HepG2 (cell line): ENCODE measurements around the gene NRDC.

ENCODE experiments used
- ARHGAP35 ChIP-seq: sonication (generic); formaldehyde crosslinking; IDR thresholded peaks from 2 replicates; pipeline ENCODE4 v1.9.0; 2022; ENCODE audit warnings: mild to moderate bottlenecking, inconsistent platforms, moderate library complexity, missing genetic modification reagents, borderline replicate concordance
- CTCF ChIP-seq: sonication (generic); formaldehyde crosslinking; IDR thresholded peaks from 2 replicates; pipeline ENCODE4 v1.5.0; 2020; ENCODE audit warnings: mild to moderate bottlenecking, missing genetic modification reagents, moderate library complexity
- EZH2 ChIP-seq: conservative IDR thresholded peaks from 2 replicates; pipeline ENCODE4 v1.6.1; 2012; ENCODE audit warnings: mild to moderate bottlenecking, low read depth, low read length, moderate library complexity
- TCF7 ChIP-seq: sonication (generic); IDR thresholded peaks from 2 replicates; pipeline ENCODE4 v1.6.1; 2016; ENCODE audit warnings: antibody characterized with exemption, low read depth
- ZNF331 ChIP-seq: sonication (generic); formaldehyde crosslinking; IDR thresholded peaks from 2 replicates; pipeline ENCODE4 v1.4.0; 2020; ENCODE audit warnings: missing genetic modification reagents
- ZNF615 ChIP-seq: sonication (generic); formaldehyde crosslinking; IDR thresholded peaks from 2 replicates; pipeline ENCODE4 v1.5.0; 2020; ENCODE audit warnings: mild to moderate bottlenecking, missing genetic modification reagents, borderline replicate concordance
- ZNF746 ChIP-seq: sonication (generic); formaldehyde crosslinking; IDR thresholded peaks from 2 replicates; pipeline ENCODE4 v1.8.0; 2022; ENCODE audit warnings: mild to moderate bottlenecking, missing genetic modification reagents
- TF ChIP-seq, protein P1 (sequence below): sonication (generic); formaldehyde crosslinking; conservative IDR thresholded peaks from 2 replicates; pipeline ENCODE4 v1.8.0; 2022; ENCODE audit warnings: missing genetic modification reagents
- TF ChIP-seq, protein P2 (sequence below): sonication (generic); formaldehyde crosslinking; IDR thresholded peaks from 2 replicates; pipeline ENCODE4 v1.4.0; 2020; ENCODE audit warnings: mild to moderate bottlenecking, missing genetic modification reagents

DNA sequence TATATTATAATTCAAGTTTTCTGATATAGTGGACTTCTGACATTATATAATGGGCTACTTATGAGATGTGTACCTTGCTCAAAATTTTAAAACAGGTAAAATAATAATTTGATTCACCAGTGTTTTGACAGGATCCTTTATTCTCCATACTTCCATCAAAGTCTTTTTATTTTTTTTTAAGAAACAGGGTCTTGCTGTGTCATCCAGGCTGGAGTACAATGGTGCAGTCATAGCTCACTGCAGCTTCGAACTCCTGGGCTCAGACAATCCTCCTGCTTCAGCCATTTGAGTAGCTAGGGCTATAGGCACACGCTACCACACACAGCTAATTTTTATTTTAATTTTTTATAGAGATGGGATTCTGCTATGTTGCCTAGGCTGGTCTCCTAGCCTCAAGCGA is 129.4 kb downstream of the NRDC start:
- TF ChIP-seq CTCF (CRISPR knock-in tag): no peak
- no peak for TF ChIP-seq ARHGAP35 (CRISPR knock-in tag)
- TF ChIP-seq TCF7: no peak
- TF ChIP-seq ZNF746 (CRISPR knock-in tag): no peak
- TF ChIP-seq, protein P1, sequence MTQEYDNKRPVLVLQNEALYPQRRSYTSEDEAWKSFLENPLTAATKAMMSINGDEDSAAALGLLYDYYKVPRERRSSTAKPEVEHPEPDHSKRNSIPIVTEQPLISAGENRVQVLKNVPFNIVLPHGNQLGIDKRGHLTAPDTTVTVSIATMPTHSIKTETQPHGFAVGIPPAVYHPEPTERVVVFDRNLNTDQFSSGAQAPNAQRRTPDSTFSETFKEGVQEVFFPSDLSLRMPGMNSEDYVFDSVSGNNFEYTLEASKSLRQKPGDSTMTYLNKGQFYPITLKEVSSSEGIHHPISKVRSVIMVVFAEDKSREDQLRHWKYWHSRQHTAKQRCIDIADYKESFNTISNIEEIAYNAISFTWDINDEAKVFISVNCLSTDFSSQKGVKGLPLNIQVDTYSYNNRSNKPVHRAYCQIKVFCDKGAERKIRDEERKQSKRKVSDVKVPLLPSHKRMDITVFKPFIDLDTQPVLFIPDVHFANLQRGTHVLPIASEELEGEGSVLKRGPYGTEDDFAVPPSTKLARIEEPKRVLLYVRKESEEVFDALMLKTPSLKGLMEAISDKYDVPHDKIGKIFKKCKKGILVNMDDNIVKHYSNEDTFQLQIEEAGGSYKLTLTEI (CRISPR knock-in tag): no peak
- TF ChIP-seq ZNF331 (CRISPR knock-in tag): no peak
- TF ChIP-seq EZH2: no peak
- TF ChIP-seq, protein P2, sequence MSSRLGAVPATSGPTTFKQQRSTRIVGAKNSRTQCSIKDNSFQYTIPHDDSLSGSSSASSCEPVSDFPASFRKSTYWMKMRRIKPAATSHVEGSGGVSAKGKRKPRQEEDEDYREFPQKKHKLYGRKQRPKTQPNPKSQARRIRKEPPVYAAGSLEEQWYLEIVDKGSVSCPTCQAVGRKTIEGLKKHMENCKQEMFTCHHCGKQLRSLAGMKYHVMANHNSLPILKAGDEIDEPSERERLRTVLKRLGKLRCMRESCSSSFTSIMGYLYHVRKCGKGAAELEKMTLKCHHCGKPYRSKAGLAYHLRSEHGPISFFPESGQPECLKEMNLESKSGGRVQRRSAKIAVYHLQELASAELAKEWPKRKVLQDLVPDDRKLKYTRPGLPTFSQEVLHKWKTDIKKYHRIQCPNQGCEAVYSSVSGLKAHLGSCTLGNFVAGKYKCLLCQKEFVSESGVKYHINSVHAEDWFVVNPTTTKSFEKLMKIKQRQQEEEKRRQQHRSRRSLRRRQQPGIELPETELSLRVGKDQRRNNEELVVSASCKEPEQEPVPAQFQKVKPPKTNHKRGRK (CRISPR knock-in tag): no peak
- TF ChIP-seq ZNF615 (CRISPR knock-in tag): no peak
